ENCODE measurements around the gene CHD9.

CHD9 gene

DNA sequence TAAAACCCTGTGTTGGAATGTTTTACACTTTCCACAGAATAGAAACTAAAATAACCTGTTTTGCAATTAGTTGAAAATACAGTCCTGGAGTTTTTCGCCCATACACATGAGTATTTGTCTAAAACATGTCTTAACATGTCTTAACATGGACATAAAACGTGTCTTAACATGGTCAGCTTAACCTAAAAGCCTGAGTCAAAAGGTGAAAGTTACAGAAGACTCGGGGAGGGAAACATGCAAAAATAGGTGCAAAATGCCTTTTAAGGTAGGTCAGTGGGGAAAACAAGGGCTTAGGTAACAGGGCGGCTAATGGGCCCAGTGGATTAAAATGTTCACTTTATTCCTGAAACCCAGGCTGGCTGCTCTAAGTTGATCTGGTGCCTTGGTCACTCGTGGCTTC lies 323.3 kb downstream of the CHD9 start:
- Histone ChIP-seq H3K79me2 (ENCODE audit: insufficient read depth, low read length) (no peaks in the 10 kb centered on the region), H2AFZ (ENCODE audit: low read depth, low read length, severe bottlenecking) (no peak overlapping the region), H4K20me1 (ENCODE audit: low read depth, low read length) (no peaks in the 10 kb centered on the region), H3F3A (ENCODE audit: insufficient read depth) (no peaks in the 10 kb centered on the region), H3K9ac (ENCODE audit: low read length) (no peak overlapping the region), H3K9me3 (ENCODE audit: insufficient read depth, low read length) (no peaks in the 10 kb centered on the region), H3K4me2 (ENCODE audit: low read depth, low read length, poor library complexity, severe bottlenecking) (no peak overlapping the region), H3K27ac (ENCODE audit: low read depth, low read length) (no peak overlapping the region), H3K9me2 (replicated peaks; ENCODE audit: insufficient read depth, low read length) (no peaks in the 10 kb centered on the region), H3K36me3 (ENCODE audit: low read length) (no peaks in the 10 kb centered on the region), H3K27me3 (ENCODE audit: low read length) (no peaks in the 10 kb centered on the region), H3K4me3 (ENCODE audit: insufficient read depth, low read length, poor library complexity, severe bottlenecking) (no peak overlapping the region)
- TF ChIP-seq EZH2phosphoT487 (conservative IDR thresholded peaks at IDR 0.05; ENCODE audit: low read length): no peak
- TF ChIP-seq CTCF (IDR thresholded peaks at IDR 0.05; ENCODE audit: insufficient read depth, low read length, poor library complexity, severe bottlenecking): no peak
